Measurements from ENCODE around the gene ASF1B.
"Not testable (repeated sequence)": the region's sequence is repeated elsewhere in the genome, so short reads cannot be mapped to it uniquely, and the experiment has no call there.

ASF1B gene

DNA sequence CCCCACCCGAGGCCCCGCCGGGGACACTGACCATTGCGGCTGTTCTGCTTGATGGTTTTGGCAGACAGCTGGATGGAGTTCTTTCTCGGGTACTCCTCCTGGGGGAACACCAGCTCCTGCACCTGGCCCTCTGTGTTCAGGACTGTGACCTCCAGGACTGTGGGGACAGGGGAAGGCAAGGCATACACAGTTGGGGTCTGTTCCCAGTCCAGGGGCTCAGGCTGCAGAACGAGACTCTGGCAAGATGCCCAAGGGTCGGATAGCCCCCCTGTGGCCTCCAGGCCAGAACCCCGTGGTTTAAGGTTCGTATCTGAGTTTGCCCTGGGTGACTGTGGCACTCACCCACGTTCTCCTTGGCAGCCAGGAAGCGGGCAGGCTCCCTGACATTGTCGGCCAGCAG, 22.7 kb upstream of the ASF1B start:
- DNase-seq (ENCODE audit: low spot score) = no peak

DNA sequence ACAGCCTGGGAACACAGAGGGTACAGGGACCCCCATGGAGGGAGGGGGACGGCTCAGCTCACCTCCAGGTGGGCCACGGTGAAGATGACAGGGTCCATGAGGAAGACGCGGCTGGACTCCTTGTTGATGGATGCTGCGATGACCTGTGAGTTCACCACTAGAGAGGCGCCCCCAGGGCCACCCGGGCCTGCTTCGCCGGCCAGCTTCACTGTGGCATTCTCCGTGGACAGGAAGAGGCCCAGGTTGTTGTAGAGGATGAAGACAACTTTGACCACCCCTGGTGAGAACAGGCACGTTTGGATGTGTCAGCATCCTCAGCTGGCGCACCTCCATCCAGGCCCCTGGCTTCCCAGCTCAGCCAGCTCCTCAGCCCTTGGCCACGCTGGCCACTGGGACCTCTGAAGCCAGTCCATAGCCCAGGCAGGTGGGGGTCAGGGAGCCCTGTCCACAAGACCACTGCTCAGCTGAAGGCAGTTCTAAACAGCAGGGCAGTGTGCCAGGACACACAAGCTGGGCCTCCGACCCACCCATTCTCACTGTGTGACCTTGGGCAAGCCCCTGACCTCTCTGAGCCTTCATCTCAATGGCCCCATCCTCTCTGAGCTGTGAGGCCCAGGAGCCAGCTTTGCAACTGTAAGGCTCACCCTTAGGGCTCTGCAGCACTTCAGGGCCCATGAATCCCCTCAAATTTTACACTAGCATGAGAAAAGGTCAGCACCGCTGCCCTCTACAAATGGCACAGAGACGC, 22.1 kb upstream of the ASF1B start:
- DNase-seq (ENCODE audit: low spot score) = no peak

DNA sequence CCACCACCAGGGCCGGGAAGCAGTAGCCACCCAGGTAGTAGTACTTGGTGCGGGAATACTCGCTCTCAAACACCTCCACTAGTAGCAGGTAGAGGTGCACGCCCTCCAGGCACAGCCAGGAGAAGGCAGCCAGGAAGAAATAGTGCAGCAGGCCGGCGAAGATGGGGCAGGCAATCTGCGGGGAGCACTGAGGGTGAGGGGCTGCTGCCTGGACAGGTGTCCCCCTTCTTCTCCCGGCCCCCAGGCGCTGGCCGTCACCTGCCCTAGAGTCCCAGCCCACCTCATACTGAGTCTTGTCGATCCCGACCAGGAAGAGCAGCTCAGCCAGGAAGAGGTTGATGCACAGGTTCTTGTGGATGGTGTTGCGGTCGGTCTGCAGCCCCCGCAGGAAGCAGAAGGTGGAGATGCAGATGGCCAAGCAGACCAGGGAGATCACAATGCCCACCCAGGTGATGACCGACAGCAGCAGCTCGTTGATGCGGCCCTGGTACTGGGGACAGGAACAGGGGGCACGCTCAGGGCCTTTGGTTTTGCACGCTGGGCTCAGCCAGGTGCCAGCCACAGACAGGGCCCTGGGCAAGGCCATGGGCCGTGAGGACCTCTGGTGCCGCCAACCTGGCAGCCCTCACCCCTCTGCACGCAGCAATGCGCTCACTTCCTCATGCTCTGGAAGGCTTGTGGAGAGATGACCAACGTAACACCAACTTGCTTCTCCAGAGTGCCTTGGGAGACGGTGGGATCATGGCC, 20.8 kb upstream of the ASF1B start:
- no peak for DNase-seq (ENCODE audit: low spot score)

DNA sequence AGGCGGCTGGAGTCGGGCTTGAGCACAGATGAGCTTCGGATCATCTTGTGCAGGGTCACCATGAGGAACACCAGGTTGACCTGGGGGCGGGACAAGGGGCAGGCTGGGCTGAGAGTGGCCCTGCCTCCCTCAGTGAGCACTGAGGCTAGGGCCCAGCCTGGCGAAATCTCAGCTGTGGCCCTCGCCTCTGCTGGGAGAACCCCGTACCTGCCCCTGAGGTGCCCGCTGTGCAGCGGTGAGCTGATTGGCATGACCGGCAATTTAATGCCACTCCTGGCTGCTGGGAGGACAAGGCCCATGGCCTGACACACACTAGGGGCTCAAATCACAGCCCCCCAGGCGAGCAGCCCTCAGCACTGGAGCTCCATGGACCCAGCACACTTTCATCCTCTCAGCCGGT, 19.7 kb upstream of the ASF1B start:
- DNase-seq (ENCODE audit: low spot score) = no peak

DNA sequence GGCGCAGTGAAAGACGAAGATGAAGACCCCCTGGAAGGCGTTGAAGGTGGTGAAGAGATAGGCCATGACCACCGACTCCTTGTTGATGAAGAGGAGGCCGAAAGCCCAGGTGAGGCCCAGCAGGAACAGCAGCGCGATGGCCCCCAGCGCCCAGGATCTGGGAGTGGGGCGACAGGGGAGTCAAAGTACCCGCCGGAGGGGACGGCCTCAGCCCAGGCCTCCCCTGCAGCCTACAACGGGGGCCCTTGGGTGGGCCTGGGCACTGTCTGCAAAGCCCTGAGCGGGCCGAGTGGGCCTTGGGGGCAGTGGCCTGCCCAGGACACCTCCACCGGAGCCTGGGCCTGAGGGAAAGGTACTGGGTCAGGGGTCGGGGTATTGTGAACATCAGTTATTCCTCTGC, 19.0 kb upstream of the ASF1B start:
- DNase-seq (ENCODE audit: low spot score) = no peak

DNA sequence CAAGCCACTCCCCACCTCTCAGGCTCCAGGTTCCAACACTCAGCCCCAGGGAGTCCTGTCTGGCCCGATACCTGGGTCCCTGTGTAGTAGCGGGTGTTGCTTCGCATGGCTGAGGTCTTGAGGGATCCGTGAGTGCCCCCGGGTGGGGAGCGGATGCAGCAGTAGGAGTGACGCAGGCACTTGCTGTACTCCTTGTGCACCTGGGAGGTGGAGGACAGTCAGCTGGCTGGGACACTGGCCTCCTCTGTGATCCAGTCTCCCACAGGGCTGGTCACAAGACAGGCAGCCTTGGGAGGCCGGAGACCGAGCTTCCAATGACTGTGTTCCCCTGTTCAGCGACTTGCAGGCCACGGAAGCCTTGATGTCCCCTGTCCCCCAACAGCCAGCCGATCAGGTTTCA, 16.3 kb upstream of the ASF1B start:
- no peak for DNase-seq (ENCODE audit: low spot score)

DNA sequence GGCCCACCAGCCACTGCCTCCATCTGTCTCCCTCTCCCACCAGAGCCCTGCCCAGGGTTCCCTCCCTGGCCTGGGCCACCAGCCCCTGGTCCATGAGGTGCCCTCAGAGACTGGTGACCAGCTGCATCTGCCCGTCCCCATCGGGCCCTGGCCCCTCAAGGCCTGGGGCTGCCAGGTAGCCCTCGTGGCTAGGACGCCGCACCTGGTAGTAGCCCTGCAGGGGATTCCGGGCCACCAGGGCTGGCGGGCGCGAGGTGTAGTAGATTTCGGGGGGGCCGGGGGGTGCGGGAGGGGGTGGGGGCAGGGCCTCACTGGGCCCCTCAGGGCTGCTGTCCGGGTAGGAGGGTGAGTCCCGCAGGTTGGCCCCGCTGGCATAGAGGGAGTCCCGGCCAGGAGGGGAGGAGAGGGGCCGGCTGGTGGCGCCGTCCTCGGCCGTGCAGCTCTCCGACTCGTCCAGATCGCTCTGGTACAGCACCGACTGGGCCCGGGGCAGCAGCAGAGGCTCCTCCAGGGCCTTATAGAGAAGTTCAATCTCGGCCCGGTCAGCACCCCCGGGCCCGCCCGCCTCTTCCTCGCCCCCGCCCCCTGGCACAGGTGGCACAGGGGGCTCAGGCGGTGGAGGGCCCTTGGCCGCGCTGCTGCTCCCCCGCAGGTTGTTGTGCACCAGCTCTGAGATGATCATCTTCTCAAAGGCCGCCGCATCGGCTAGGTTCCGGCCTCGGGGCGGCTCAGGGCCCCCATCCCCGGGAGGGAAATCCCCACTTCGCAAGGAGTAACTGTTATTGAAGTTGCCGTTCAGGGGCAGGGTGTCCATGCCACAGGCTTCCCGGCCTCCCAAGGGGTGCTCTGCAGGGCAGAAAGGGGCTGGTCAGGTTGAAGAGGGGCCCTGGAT, 14.6 kb upstream of the ASF1B start:
- DNase-seq (ENCODE audit: low spot score) = no peak

DNA sequence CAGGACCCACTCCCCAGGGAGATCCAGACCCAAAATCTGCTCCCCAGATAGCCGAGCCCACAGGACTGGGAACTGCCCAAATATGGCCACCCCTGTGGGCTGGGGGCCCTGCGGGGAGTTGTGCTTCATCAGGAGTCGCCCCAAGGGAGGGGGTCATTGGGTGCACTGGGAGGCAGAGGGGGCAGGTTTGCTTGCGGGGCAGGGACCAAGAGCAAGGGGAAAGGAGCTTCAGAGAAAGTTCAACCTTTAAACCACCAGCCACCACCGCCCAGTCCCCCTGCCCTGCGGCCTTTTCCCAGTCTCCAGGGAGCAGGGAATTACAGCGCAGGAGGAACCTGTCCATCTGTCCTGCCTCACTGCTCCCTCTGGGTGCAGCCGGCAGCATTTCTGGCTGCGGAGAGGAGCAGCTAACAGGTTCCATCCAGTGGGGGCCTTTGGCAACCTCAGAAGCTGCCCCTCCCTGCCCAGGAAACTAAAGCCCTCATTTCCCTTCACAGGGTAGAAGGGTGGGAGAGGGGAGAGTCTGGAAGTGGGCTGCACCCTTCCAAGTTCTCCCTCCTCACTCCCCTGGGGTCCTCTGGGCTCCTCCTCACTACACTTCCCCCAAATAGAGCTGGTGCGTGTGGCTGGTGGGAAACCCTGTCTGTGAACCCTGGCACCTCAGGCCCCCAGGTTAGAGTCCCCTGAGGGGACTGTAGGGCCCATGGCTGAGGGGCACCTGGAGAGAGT, 13.8 kb upstream of the ASF1B start:
- DNase-seq (ENCODE audit: low spot score) = no peak

DNA sequence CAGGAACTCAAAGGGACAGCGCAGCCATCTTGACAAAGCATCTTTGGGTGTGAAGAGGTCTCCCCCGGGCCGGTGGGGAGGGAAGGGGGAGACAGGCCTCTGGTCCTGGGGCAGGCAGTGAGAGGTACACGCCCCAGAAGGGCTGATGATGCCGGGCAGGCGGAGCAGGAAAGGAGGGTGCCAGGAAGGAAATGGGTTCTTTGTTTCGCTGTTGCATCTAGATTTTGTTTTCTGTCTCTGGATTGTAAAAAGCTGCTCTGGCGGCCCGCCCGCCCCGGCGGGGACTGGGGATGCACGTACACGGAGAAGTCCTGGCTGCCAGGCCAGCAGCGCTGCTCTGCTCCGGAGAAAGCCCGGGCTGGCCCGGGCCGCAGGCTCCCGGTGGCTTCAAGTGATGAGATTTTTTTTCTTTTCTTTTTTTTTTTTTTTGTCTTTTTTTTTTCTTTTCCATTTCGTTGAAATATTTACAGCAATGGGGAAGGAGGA, 13.2 kb upstream of the ASF1B start:
- DNase-seq (ENCODE audit: low spot score) = peak; percentile 69

DNA sequence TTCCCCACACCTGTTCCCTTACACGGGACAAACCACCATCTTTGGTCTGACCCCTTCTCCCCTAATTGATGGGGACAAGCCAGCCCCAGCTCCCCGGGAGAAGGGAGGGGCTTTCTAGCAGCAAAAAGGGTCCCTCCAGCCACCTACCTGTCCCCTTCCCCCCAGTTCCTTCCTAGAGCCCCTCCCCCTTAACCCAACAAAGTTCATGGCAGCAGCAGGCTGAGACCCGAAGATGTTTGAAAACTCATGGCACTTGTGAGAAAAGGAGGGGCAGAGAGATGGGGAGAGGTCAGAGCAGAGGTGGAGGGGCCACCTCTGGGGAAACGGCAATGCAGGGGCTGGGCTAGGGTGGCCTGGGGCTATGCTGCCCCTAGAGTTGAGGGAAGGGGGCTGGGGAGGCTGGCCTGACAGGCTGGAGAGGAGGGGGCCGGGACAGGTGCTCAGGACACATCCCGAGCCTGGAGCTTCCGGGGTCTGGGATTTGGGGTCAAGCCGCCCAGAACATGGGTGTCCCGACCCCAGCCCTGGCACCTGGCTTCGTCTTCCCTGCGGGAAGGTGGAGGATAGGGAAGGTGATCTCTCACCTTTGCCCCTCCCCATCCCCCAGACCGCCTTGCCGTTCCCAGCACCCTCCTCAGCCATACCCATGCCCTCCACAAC, 12.5 kb upstream of the ASF1B start:
- no peak for DNase-seq (ENCODE audit: low spot score)

DNA sequence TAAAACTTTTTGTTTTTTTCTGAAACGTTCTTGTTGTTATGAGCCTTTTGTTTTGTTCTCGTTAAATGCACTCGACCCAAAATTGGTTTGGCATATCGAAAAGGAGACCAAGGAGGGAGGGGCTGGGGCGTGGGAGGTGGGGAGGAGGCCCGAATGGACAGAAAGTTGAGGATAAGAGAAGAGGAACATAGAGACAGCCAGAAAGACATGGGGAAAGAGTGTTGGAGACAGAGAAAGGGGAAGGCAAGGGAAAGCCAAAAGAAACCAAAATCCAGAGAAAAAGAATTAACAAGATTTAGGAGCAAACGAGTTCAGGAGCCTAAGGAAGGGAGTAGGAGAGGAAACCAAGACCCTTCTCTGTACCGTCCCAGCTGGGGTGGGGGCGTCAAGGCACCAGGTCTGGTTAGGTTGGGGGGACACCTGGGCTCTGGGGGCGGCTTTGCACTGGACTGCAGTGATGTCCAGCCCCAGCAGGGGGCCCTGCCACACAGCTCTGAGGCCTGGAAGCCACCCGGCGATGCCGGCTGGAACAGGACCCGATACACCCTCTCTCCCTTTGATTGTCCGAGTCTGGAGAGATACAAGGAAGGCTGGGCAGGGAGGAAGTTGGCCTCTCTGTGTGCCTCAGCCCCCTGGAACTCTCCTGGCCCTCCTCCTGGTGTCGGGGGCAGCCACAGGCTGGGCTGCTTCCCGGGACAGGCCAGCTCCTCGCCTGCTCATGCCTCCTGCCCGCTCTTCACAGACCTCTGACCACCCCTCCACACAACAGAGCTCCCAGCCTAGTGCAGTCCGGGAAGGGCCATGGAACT, 11.6 kb upstream of the ASF1B start:
- peak; percentile 63 for DNase-seq (ENCODE audit: low spot score)

DNA sequence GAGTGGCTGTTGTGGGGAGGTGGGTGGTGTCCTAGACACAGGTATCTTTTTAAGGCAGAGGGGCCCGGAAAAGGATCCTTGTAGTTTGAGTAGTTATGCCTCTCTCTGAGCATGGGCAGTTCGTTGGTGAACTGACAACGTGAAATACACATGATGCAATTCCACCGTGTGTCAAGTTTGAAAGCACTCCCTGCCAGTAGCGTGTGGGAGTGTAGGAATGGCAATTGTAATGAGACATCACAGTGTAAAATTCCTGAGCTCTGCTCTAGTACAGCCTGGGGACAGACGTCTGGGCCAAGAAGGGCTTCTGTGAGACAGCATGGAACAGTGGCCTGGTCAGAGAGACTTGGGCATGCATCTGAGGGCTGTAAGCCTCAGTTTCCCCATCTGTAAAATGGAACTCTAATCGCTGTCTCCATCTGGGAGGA, 10.4 kb upstream of the ASF1B start:
- no peak for DNase-seq (ENCODE audit: low spot score)

DNA sequence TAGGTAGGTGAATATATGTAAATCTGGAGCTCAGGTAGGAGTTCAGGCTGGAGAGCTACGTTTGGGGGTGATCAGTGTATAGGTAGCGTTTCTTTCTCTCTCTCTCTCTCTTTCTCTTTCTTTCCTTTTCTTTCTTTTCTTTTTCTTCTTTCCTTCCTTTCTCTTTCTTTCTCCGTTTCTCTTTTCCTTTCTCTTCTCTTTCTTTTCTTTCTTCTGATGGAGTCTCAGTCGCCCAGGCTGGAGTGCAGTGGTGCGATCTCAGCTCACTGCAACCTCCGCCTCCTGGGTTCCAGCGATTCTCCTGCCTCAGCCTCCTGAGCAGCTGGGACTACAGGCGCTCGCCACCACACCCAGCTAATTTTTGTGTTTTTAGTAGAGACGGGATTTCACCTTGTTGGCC, 9.8 kb upstream of the ASF1B start:
- DNase-seq (ENCODE audit: low spot score) = not testable (repeated sequence)

DNA sequence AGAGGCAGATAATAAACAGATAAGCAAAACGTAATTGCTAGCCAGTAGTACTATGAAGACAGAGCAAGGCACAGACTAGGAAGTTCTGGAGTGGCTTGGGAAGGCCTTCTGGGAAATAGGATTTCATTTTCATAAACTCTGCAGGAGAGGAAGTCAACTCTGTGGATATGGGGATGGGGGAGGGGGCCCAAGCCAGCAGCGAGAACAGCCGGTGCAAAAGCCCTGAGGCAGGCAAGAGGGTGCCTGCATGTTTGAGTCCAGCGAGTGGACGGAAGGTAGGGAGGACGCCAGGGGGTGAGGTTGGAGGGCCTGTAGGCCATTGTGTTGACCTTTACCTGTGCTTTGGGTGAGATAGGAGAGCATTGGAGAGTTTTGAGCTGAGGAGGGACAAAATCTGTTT, 9.0 kb upstream of the ASF1B start:
- DNase-seq (ENCODE audit: low spot score) = no peak

DNA sequence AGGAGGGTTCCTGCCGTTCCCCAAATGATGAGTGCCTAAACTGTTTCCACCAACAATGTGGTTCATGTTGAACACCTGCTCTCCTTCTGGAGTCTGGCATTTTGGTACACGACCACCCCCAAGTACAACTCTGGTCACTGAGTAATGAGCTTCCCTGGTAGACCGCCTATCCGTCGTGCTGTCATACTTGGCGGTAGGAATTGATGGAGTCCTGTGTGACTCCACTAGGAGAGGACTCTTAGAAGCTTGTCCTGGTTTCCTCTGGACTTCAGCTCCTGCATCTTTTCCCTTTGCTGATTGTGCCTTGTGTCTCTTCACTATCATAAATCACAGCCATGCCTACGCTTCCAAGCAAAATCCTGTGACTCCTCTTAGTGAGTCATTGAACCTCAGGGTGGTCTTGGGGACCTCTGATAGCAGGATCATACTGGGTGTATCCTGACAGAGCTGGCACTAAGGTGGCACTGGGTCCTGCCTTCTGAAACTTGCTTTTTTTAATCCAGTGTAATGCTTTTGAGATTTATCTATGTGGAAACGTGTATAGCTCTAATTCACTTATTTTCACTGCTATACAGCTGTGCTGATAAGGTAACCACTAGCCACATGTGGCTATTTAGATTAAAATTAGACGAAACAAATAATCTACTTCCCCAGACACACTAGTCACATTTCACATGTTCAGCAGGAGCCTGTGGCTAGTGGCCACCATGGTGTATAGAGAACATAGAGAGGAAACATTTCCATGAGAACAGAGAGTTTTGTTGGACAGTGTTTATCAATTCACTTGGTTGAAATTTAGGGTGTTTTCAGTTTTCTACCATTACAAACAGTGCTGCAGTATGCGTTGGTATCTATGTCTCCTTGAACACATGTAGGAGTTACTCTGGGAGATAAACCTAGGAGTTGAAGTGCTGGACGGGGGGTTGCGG, 6.1 kb upstream of the ASF1B start:
- DNase-seq (ENCODE audit: low spot score) = no peak

DNA sequence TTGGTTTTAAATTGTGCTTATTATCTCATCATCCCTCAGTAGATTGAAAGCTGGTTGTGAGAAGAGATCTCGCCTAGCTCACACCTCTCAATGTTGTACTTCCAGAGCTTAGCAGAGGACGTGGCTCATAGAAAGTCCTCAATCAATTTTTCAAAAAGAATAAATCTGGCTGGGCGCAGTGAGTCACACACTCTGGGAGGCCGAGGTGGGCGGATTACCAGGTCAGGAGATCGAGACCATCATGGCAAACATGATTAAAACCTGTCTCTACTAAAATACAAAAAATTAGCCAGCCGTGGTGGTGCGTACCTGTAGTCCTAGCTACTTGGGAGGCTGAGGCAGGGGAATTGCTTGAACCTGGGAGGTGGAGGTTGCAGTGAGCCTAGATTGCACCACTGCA, 4.7 kb upstream of the ASF1B start:
- no peak for DNase-seq (ENCODE audit: low spot score)

DNA sequence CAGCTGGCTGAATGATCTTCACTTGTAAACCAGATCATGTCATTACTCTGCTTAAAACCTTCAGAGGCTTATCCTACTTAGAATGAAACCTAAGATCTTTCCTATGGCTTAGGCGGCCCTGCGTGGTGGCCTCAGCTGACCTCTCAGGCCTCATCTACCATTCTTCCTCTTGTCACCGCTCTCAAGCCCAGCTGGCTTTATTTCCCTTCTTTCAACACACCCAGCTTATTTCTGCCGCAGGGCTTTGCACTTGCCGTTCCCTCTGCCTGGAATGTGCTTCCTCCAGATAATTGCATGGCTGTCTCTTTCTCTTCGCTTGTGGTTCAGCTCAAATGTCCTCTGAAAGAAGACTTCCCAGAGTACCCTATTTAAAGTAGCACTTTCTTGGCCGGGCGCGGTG, 3.6 kb upstream of the ASF1B start:
- DNase-seq (ENCODE audit: low spot score) = no peak

DNA sequence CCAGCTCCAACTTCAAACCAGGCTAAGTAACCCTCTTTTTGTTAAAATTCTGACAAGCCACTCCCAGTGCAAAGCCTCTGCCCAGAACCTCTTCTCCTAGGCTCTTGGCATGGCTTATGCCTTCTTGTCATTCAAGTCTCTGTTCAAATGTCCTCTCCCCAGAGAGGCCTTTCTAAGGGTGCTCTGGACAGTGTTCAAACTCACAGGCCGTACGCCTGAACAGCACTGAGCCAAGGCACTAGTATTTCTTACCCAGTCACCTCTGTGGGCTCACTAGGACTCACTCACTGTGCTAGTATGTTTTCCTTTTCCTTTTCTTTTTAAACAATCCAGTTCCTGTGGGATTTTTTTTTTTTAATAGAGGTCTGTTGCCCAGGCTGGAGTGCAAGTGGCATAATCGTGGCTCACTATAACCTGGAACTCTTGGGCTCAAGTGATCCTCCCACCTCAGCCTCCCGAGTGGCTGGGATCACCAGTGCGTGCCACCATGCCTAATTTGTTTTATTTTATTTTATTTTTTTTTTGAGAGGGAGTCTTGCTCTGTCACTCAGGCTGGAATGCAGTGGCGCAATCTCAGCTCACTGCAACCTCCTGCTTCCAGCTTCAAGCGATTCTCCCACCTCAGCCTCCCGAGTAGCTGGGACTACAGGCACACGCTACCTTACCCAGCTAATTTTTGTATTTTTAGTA, 2.3 kb upstream of the ASF1B start:
- DNase-seq (ENCODE audit: low spot score) = no peak

Measured in putamen (tissue), 1 donor.